Stimulated activated CD8-positive, alpha-beta memory T cell treated with anti-CD3 and anti-CD28 coated beads, Interleukin-7, amount 100 ng/mL, for 24 hours (primary cell): ENCODE results near the gene ANTXR1.

Experiments
- DNase-seq: peaks from one replicate; pipeline ENCODE4 v3.0.0-alpha.2; 2020; ENCODE audit warnings: low read depth

ANTXR1 gene

DNA sequence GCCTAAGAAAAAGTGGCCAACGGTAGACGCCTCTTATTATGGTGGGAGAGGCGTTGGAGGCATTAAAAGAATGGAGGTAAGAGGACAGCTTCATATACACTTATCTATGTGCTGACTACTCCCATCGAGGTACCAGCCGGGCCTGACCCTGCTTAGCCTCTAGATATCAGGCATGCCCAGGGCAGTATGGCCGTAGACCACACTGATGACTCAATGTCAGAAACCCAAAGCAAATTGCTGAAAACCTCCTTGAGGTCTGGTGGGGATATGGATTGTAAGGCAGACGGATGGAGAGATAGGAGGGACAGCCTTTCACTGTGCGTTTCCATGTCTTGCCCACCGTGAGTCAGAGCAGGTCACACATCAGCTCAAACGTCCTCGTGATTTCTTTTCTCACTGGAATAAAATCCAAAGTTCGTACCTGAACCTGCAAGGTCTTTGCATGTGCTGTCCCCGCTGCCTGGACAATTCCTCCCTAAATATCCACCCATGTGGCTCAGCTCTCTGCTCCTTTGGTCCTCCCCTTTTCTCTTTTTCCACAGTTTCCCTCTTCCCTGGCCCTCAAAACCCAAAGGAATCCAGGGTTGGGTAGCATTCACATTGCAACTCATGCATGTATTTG is 168.9 kb downstream of the ANTXR1 start:
- DNase-seq, result no peak

DNA sequence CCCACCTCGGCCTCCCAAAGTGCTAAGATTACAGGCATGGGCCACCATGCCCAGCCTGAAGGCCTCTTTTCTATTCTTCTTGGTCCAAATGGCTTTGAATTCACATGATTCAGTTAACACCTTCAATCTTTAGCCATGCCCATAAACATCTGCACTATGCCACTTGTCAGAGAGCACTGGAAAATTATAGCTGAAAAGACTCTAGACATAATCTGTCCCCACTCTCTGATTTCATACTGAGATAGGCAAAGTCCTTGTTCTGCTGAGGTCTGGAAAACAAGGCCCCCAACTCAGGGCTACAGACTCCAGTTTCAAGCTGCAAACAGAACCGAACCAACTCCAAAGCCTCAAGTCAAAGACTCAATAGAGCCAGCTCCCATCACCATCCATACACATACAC is 170.7 kb downstream of the ANTXR1 start:
- no peak for DNase-seq

DNA sequence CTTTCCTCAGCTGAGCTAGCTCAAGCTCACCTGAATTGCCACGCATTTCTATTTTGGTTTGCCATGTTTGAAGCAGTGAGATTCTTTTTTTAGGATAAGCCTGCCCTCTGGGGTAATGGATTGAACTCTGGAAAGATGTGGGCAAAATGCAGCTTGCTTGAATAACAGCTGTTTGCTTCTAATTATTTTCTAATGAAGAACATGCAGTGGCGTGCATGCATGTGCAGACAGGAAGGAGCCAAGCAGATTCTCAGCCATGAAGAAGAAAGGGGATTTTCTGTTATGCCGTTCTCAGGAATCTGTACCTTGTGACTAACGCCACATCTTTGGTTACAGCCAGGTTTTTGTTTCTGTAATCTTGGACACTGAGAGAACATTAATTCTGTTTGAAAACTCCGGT is 171.2 kb downstream of the ANTXR1 start:
- DNase-seq, result no peak

DNA sequence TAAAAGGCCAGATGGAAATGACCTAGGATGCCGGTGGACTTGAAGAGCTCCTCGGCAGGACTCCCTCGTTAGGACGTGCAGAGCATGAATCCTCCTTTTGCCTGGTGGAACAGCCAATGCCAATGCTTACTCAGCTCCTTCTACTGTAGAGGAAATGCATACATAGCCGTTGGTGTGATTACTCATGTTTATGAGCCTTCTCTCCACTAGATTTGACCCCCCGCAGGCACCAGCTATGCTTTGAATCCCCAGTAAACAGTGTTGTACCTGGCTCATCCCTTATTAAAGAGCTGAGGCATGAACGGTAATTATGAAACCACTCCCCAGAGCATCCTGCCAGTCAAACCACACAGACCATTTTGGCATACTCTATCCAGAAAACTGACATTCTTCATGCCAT is 172.8 kb downstream of the ANTXR1 start:
- no peak for DNase-seq

DNA sequence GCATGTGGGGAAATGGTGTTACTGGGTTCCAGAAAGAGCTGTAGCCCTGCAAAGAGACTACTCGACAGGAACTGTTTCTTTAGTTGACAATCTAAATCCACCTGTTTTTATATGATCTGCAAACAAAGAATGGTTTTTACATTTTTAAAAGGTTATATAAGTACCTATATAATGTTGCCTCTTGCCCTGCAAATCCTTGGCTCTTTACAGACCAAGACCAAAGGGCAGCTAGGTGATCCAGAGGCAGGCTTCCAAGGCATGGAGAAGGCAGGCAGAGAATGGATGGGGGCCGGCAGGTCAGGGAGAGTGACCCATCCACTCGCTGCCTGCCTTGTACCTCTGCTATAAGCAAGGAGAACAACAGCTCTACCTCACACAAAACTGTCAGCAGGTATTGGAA is 173.6 kb downstream of the ANTXR1 start:
- no peak for DNase-seq

DNA sequence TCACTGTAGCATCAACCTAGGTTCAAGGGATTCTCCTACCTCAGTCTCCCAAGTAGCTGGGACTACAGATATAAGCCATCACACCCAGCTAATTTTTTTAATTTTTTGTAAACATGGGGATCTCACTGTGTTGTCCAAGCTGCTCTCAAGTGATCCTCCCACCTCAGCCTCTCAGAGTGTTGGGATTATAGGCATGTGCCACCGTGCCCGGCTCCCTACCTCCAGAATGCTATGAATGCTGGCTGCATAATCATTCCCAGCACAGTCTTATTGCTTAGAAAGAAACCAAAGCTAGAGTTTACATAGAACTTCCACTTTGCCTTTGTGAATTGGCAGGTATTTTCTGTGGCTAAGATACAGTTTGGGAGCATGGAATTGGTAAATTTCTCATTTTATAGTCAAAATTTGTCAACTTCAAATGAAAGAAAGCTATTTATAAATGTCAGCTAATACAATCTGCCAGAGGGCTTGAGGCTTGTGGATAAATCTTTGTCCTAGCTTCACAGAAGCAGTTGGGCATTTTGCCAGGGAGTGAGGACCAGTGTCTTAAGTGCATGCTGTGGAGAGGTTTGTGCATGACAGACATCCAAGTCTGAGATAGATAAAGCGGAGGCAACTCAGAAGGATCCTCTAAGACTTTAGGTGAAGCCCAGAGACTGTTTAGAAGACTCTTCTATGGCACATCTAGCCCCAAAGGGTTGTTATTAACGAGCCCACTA is 175.4 kb downstream of the ANTXR1 start:
- DNase-seq, result no peak

DNA sequence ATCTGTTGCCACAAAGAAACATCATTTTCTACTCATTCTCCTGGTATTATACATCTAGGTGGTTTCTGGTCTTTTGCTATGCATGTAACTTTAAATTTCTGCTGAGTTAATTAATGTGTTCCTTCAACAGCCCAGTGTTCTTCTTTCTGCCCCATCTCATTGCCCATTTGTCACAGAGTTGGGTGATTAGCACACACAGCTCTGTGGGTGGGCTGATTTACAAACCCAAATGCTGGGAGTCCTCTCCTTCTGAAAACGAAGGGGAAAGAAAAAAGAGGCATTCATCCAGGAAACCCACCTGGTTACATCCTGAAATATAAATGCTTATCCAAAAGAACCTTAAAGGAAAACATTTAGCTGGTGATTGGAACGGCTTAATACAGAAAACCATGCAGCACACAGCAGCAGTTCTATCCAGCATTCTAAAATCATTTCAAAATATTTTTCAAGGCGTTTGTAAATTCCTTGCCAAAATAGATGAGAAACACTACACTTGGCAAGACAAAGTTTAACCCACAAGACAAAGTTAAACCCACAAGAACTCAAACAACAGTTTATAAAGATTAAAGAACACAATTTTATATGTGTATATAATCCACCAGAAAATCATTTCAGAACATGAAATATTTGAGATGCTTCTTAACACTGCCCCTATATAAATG is 177.9 kb downstream of the ANTXR1 start:
- no peak for DNase-seq

DNA sequence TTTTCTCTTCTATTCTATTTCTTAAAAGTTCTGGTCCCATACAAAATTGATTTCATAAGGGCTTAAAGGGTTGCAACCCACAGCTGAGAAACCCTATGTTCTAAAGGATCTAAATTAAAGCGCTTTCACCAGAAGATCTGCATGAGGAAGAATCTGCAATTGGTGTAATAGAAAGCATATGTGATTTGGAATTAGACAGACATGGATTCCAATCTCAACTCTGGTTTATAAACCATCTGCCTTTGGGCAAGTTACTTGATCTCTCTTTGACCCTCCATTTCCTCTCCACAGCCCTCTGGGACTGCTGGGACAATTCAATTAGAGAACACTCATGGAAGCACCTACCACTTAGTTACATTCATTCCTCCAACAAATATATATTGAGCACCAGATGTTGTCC is 178.7 kb downstream of the ANTXR1 start:
- no peak for DNase-seq

DNA sequence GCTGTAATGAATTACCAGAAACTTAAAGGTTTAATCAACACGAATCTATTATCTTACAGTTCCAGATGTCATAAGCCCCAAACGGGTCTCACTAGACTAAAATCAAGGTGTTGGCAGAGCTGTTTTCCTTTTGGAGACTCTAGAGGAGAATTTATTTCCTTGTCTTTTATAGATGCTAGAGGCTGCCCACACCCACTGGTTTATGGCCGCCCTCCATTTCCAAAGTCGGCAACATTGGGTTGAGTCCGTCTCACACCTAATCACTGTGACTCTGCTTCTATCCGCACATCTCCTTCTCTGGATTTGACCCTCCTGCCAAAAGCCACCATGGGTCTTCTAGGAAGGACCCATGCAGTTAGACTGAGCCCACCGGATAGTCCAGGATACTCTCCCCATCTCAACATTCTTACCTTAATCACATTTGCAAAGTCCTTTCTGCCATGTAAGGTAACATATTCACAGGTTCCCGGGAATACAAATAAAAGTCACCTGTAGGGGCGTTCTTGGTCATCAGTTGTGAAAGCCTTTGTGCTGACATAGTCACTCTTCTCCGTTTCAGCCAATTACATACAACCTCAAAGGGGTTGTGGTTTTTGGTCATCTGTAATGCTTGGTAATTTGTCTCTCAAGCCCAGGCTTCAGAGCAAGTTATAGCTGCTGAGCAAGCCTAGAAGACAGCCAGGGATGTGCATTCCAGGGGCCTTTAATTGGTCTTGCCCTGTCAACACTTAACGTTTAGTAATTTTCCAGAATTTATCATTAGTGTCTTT is 179.4 kb downstream of the ANTXR1 start:
- DNase-seq, result no peak

DNA sequence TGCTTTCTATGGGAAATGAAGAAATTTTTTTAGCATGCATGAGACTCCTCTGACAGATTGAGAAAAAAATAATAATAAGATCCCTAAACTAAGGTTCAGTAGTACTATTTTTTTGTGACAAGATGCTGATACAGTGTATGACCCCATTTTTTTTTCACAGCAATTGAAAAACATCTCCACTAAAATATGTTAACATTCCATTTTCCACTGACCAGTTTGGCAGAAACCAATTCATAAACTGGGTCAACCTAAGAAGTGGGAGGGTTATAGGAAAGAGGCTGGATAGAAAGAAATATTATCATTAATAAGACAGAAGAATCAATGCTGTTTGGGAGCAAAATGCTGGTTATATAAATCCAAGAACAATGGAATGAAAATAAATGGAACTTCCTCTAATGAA is 182.7 kb downstream of the ANTXR1 start:
- DNase-seq, result no peak

DNA sequence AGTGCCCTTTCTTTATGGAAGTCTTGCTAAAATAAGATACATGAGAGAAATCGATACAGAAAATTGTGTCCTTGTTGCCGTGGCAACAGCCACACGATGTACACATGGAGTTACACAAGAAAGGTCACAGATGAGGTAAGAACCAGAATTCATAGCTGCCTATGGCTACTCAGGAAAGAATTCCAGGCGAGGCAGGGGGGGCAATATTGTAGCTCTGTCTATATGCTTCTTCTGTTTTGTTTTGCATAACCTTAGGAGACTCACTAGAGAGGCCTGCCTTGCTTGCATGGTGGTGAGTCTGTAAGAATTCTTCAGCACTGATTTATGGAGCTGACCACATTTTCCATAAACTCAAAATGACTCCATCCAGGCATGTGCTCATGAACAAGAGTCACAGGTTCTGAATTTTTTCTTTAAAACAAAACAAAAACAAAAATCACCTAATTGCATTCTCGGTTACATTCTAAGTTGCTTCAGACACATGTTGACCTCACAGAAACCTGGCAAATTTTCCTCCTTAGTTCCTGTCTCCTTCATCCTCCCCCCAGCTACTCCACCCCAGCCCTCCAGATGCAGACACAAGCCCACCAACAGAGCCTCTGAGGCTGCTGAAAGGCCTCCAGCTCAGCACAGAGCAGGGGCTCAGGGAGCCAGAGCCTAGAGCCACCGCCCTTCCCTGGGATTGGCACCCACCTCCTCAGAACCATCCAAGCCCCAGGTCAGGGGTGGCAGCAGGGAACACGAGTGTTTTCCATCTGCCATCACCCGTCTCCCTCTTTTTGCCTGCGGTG is 183.5 kb downstream of the ANTXR1 start:
- DNase-seq, result no peak

DNA sequence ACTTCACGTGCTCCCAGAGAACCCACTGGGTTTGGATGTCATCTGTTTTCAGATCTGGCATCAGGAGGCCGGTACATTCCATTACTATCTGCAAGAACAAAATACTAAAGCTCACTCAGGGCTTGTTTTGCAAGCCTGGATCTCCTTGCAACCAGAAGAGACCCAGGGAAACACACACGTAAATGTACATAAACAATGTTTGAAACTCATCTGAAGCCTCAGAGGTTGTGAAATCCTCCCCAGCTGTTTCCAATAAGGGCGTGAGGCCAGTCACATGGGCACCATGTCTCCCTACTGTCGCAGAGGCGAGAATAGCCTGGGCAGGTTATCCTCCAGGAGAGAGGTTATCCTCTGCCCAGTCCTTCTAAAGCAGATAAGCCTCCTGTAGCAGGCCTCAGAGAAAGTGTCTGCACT is 187.1 kb downstream of the ANTXR1 start:
- DNase-seq, result no peak

DNA sequence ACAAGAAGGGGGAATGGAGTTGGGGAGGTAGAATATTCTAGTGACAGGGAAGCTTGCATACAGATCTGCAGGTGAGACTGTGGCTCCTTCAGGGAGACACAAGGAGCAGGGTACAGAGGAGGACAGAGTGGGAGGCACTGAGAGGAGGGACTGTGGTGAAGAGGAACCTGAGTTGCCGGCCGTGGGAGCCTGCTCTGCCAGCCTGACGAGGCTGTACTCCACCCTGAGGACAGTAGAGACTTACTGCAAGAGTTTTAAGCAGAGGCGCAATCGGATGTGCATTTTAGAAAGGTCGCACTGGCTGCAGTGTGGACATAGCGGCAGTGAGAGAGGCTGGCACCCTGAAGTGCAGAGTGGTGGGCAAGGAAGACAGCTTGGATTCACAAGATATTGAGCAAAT is 188.3 kb downstream of the ANTXR1 start:
- no peak for DNase-seq

DNA sequence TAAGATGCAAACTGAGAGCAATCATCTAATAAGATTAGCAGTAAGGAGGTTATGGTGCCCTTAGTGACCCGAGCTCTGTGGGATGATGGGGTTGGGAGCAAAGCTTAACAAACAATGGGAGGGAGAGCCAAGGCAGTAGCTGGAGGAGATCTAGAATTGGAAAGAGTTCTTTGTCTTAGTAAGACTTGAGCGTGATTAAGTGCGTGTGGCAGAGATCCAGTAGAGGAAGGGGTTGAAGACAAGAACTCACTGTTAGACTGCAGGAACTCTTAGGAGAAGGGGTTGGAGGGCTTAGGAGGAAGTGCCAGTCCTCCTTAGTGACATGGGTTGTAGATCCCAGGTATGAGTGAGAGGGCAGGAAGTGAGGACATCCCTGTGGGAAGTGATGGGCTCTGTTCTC is 189.3 kb downstream of the ANTXR1 start:
- DNase-seq, result no peak

DNA sequence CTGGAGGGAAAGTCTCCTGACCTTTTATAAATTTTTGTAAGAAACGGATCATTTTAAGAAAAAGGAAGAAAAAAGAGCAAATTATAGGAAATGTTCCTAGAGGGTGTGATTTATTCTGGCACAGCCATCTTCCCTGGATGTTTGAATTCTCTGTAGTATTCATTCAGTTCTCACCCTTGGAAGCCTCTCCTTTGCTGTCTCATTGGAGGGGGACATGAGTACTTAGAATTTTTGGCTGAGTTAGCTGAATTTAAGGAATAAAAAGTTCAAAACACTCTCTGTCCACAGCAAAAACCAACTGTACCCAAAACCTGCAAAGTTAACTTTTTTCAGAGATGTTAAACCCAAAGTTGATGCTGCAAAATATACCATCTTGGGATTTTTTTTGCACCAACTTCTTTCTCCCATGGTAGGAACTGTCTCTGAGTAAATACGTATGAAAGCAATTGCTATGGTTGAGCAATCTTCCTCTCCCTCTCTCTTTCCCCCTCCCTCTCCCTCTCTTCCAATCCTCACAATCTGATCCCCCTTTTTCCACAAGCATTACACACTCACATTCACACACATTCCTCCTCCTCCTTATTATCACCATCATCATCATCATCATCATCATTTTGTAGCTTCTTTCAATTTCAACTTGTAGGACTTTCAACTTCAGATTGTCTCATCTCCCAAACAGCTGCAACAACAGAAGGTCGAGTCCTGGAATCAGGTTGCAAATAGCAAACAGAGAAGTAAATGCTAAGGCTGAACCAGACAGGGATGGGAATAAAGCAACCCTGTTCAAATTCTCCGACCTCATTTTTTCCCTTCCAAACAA is 190.4 kb downstream of the ANTXR1 start:
- DNase-seq, result no peak

DNA sequence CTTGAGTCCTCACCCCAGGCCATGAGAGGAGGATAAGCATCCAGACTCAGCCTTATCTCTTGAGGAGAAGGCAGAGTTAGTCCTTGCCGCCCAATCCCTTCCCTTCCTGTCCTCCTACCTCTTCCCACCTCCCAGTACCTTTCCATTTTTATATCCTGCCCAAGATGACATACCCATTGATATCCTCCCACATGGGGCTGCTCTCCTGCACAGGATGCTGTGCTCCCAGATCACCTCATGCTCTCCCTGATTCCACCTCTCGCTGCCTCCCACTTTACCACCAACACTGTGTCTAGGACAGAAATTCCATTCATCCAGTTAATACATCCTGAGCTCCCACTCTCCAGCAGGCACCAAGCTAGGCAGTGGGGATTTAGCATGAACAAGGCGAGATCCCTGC is 191.7 kb downstream of the ANTXR1 start:
- no peak for DNase-seq

DNA sequence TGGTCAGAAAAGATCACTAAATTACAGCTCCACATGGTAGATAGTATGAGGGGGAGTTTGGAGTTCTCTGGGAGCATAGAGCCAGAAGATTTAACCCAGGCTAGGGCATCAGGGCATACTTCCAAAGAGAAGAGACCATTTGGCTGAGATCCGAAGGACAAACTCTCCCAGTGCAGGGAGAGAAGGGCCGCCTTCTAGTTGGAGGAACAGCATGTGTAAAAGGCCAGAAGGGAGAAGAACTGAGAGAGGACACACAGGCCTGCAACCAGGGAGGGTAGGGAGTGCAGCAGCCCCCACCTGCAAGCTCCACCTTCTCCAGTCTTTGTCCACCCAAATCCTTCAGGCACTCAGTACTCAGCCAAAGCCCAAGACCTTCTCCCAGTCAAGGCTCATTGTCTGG is 192.1 kb downstream of the ANTXR1 start:
- no peak for DNase-seq

DNA sequence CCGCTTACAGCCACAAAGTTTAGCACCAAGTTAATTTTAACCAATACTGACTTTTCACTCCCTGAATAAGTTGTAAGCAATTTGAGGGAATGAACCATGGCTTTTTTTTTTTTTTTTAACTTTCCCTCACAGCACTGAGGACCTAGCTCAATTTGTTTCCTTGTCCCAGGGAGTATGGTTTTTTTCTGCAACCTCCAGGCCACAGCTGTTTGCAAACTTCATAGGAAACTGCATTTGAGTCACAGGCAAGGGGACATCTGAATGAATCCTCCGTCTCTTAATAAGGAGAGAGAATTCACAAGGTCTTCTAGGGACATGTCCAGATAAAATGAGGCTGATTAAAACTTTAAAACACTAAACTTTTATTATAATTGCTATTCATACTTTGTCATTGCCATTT is 192.5 kb downstream of the ANTXR1 start:
- DNase-seq, result no peak

DNA sequence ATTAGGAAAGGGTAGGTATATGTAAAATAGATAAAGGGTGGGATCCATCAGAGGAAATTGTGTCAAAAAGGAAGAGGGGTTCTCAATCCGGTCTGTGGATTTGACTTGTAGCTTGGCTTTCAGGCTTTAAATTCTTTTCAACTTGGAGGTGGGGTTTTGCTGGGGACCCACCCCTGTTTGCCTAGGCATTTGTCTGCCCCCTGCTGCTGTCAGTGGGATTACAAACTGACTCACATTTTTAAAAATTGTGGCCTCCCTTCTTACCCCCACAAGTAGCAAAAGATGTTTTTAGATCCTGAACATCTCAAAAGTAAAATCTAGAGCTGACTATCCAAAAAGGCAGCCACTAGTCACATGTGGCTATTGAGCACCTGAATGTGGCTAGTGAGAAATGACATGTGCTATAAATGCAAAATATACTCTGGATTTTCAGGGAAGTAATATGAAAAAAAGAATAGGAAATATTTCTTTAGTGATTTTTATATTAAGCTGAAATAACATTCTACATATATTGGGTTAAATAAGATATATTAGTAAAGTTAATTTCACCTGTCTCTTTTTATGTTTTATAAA is 195.1 kb downstream of the ANTXR1 start:
- no peak for DNase-seq

DNA sequence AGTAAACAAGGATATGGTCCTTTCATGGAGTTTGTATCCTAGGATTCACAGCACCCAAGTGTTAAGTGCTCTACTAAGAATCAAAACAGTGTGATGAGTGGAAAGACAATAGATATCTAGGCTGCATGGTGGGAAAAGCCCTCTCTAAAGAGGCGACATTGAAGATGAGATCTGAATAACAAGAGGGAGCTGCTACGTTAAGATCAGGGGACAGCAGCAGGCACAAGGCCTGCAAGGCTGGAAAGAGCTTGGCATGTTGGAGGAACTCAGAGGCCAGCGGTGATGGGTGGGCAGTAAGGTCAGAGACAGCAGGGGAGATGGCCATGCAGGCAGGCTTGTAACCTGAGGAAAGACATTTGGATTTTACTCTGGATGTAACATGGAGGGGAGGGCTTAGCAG is 196.5 kb downstream of the ANTXR1 start:
- DNase-seq, result no peak

DNA sequence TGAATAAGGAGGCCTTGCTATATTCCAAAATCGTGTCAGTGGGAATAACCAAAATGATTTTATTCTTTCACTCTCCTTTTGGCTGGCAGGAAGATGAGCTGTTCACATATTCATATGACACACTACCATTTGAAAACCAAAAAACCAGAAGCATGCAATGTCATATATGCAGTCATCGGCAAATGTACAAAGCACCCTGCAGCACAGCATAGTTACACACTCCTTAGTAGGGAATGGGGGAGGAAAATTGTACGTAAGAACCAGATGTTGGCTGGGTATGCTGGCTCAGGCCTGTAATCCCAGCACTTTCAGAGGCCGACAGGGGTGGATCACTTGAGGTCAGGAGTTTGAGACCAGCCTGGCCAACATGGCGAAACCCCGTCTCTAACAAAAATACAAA is 197.4 kb downstream of the ANTXR1 start:
- DNase-seq, result no peak
